Activated T-helper 17 cell treated with anti-CD3 and anti-CD28 coated beads, Interleukin-2, amount 50 U/mL, for 72 hours (primary cell): Measurements from ENCODE around the gene EPHA8. TPM values are rescaled to one million over a fixed set of nuclear protein-coding genes. Genes with fewer than 3 reads are reported as not detected.

Experiments
- ATAC-seq: fragments of 150-1000 bp; cut with Tn5 transposase; replicated peaks from 2 replicates; pipeline ENCODE4 v1.10.0; 2021; ENCODE audit warnings: mild to moderate bottlenecking, moderate library complexity
- H3K27ac Mint-ChIP-seq: one replicate; pipeline ENCODE4 v1.8.0; 2022; ENCODE audit warnings: mixed read lengths
- H3K27me3 Mint-ChIP-seq: one replicate; pipeline ENCODE4 v1.8.0; 2022; ENCODE audit warnings: mixed read lengths
- H3K36me3 Mint-ChIP-seq: one replicate; pipeline ENCODE4 v1.8.0; 2022; ENCODE audit warnings: low read depth, mild to moderate bottlenecking, mixed read lengths
- H3K4me1 Mint-ChIP-seq: one replicate; pipeline ENCODE4 v1.8.0; 2022; ENCODE audit warnings: mixed read lengths
- H3K4me3 Mint-ChIP-seq: one replicate; pipeline ENCODE4 v1.8.0; 2022; ENCODE audit warnings: mild to moderate bottlenecking, mixed read lengths
- H3K9me3 Mint-ChIP-seq: one replicate; pipeline ENCODE4 v1.8.0; 2022; ENCODE audit warnings: mixed read lengths
- total RNA-seq, 2 donors: library from RNA; stranded (reverse); gene quantifications; one replicate each; pipeline ENCODE4 v1.2.3, GENCODE V29; 2022

Gene EPHA8
- not detected for total RNA-seq

- Mint-ChIP-seq H3K4me1 (peaks cover 4% of the 10 kb centered on the region), H3K27ac (no peak within 1 kb of the TSS), H3K27me3 (peaks cover 41% of the 10 kb centered on the region), H3K36me3 (no peaks in the 10 kb centered on the region), H3K4me3 (peak within 1 kb of the TSS; percentile 13), H3K9me3 (no peaks in the 10 kb centered on the region)
- ATAC-seq: no peak
These were observed at the start of gene EPHA8 for GRCh38 chr1:22562584-22563583. EPHA8 (plus strand) TSS chr1:22563489; CDS start chr1:22563636, 147 bp downstream.

GRCh38 chr1:22516906-22517571, 46.2 kb upstream of the EPHA8 start:
- no peaks in the 10 kb centered on the region for H3K9me3 Mint-ChIP-seq

GRCh38 chr1:22517956-22518355, 45.3 kb upstream of the EPHA8 start:
- no peaks in the 10 kb centered on the region for H3K4me1 Mint-ChIP-seq
- H3K4me3 Mint-ChIP-seq: no peak overlapping the region
- no peaks in the 10 kb centered on the region for H3K9me3 Mint-ChIP-seq
- H3K27me3 Mint-ChIP-seq: no peaks in the 10 kb centered on the region
- H3K36me3 Mint-ChIP-seq: peaks cover 96% of the 10 kb centered on the region
- no peak for ATAC-seq
- H3K27ac Mint-ChIP-seq: no peak overlapping the region

More at GRCh38 chr1:22516906-22517571, 46.2 kb upstream of the EPHA8 start:
- H3K4me3 Mint-ChIP-seq: no peak overlapping the region
- H3K27ac Mint-ChIP-seq: no peak overlapping the region
- peaks cover 97% of the 10 kb centered on the region for H3K36me3 Mint-ChIP-seq
- H3K4me1 Mint-ChIP-seq: no peaks in the 10 kb centered on the region
- ATAC-seq: no peak
- no peaks in the 10 kb centered on the region for H3K27me3 Mint-ChIP-seq

- Mint-ChIP-seq H3K27me3 (no peaks in the 10 kb centered on the region), H3K36me3 (peaks cover 96% of the 10 kb centered on the region), H3K4me1 (no peaks in the 10 kb centered on the region), H3K9me3 (no peaks in the 10 kb centered on the region), H3K4me3 (no peak overlapping the region), H3K27ac (no peak overlapping the region)
- no peak for ATAC-seq
These were observed 44.9 kb upstream of the EPHA8 start for GRCh38 chr1:22518379-22518778.

GRCh38 chr1:22520871-22521270, 42.4 kb upstream of the EPHA8 start:
- H3K9me3 Mint-ChIP-seq: no peaks in the 10 kb centered on the region
- peaks cover 96% of the 10 kb centered on the region for H3K36me3 Mint-ChIP-seq
- no peak overlapping the region for H3K4me3 Mint-ChIP-seq
- H3K4me1 Mint-ChIP-seq: no peaks in the 10 kb centered on the region
- no peaks in the 10 kb centered on the region for H3K27me3 Mint-ChIP-seq
- ATAC-seq: no peak
- H3K27ac Mint-ChIP-seq: no peak overlapping the region

GRCh38 chr1:22521692-22522091, 41.6 kb upstream of the EPHA8 start:
- Mint-ChIP-seq H3K36me3 (peaks cover 96% of the 10 kb centered on the region), H3K4me3 (no peak overlapping the region), H3K27ac (no peak overlapping the region), H3K4me1 (no peaks in the 10 kb centered on the region), H3K27me3 (no peaks in the 10 kb centered on the region), H3K9me3 (no peaks in the 10 kb centered on the region)
- no peak for ATAC-seq

- Mint-ChIP-seq H3K4me3 (no peak overlapping the region), H3K4me1 (no peaks in the 10 kb centered on the region), H3K9me3 (no peaks in the 10 kb centered on the region), H3K36me3 (peaks cover 96% of the 10 kb centered on the region), H3K27ac (no peak overlapping the region), H3K27me3 (no peaks in the 10 kb centered on the region)
- no peak for ATAC-seq
These were observed 41.0 kb upstream of the EPHA8 start for GRCh38 chr1:22522221-22522743.

- no peak for ATAC-seq
- H3K27ac Mint-ChIP-seq: no peak overlapping the region
- H3K36me3 Mint-ChIP-seq: peaks cover 91% of the 10 kb centered on the region
- H3K27me3 Mint-ChIP-seq: no peaks in the 10 kb centered on the region
- H3K4me1 Mint-ChIP-seq: no peaks in the 10 kb centered on the region
- no peak overlapping the region for H3K4me3 Mint-ChIP-seq
- H3K9me3 Mint-ChIP-seq: no peaks in the 10 kb centered on the region
These were observed 38.8 kb upstream of the EPHA8 start for GRCh38 chr1:22524481-22524880.

- Mint-ChIP-seq H3K4me1 (no peaks in the 10 kb centered on the region), H3K9me3 (no peaks in the 10 kb centered on the region), H3K36me3 (peaks cover 84% of the 10 kb centered on the region), H3K27ac (no peak overlapping the region), H3K4me3 (no peak overlapping the region), H3K27me3 (no peaks in the 10 kb centered on the region)
- no peak for ATAC-seq
These were observed 38.1 kb upstream of the EPHA8 start for GRCh38 chr1:22525211-22525610.

GRCh38 chr1:22525646-22526045, 37.6 kb upstream of the EPHA8 start:
- Mint-ChIP-seq H3K9me3 (no peaks in the 10 kb centered on the region), H3K27ac (no peak overlapping the region), H3K4me3 (no peak overlapping the region), H3K27me3 (no peaks in the 10 kb centered on the region), H3K36me3 (peaks cover 80% of the 10 kb centered on the region), H3K4me1 (no peaks in the 10 kb centered on the region)
- ATAC-seq: no peak

GRCh38 chr1:22526098-22526497, 37.2 kb upstream of the EPHA8 start:
- ATAC-seq: no peak
- Mint-ChIP-seq H3K27me3 (no peaks in the 10 kb centered on the region), H3K27ac (no peak overlapping the region), H3K9me3 (no peaks in the 10 kb centered on the region), H3K4me3 (no peak overlapping the region), H3K36me3 (peaks cover 78% of the 10 kb centered on the region), H3K4me1 (no peaks in the 10 kb centered on the region)

- Mint-ChIP-seq H3K36me3 (peaks cover 72% of the 10 kb centered on the region), H3K27me3 (no peaks in the 10 kb centered on the region), H3K27ac (no peak overlapping the region), H3K9me3 (no peaks in the 10 kb centered on the region), H3K4me3 (no peak overlapping the region), H3K4me1 (no peaks in the 10 kb centered on the region)
- no peak for ATAC-seq
These were observed 36.6 kb upstream of the EPHA8 start for GRCh38 chr1:22526677-22527076.

- no peak overlapping the region for H3K27ac Mint-ChIP-seq
- H3K36me3 Mint-ChIP-seq: peaks cover 68% of the 10 kb centered on the region
- no peak for ATAC-seq
- no peaks in the 10 kb centered on the region for H3K9me3 Mint-ChIP-seq
- H3K4me1 Mint-ChIP-seq: no peaks in the 10 kb centered on the region
- no peak overlapping the region for H3K4me3 Mint-ChIP-seq
- H3K27me3 Mint-ChIP-seq: no peaks in the 10 kb centered on the region
These were observed 36.2 kb upstream of the EPHA8 start for GRCh38 chr1:22527122-22527521.

- H3K27me3 Mint-ChIP-seq: no peaks in the 10 kb centered on the region
- H3K27ac Mint-ChIP-seq: no peak overlapping the region
- no peaks in the 10 kb centered on the region for H3K4me1 Mint-ChIP-seq
These were observed 35.6 kb upstream of the EPHA8 start for GRCh38 chr1:22527555-22528296.

More at GRCh38 chr1:22527555-22528296, 35.6 kb upstream of the EPHA8 start:
- H3K36me3 Mint-ChIP-seq: peaks cover 63% of the 10 kb centered on the region
- ATAC-seq: no peak
- no peaks in the 10 kb centered on the region for H3K9me3 Mint-ChIP-seq
- no peak overlapping the region for H3K4me3 Mint-ChIP-seq
